K562 (cell line): Measurements from ENCODE around the gene BNC2. TPM values are rescaled to one million over a fixed set of nuclear protein-coding genes. Genes with fewer than 3 reads are reported as not detected.

Source experiments
- ATAC-seq: fragments of 200-7000 bp; cut with Tn5 transposase; 3 replicates; pipeline ENCODE4 v1.9.1; 2020; ENCODE audit warnings: moderate library complexity
- BruUV-seq: library from RNA; stranded (reverse); fragments of 400-500 nt; replicated peaks from 2 replicates; lab custom pipeline; 2021; lab: Mats Ljungman, UMichigan
- CTCF ChIA-PET: fragments of 300-600 bp; formaldehyde crosslinking; extraction: SDS; loops from one replicate; lab custom pipeline; 2021; ENCODE audit warnings: low intra/inter-chr PET ratio; lab: Yijun Ruan, JAX
- POLR2A ChIA-PET: fragments of 300-600, 350-650 bp; sonication (Branson Sonifier 250); formaldehyde crosslinking; extraction: SDS; loops from one replicate; lab custom pipeline; 2021; ENCODE audit warnings: antibody characterized with exemption, inconsistent platforms; lab: Yijun Ruan, JAX
- DNase-seq, 4 experiments: peaks; one replicate each; pipeline versions ENCODE4 v3.0.0 to v3.0.0-alpha.2; 2011 to 2018; ENCODE audit warnings: low spot score in 3 of 4, mixed read lengths in 3 of 4; ENCODE audit errors: extremely low read depth in 1 of 4
- FAIRE-seq: peaks from 2 replicates; lab custom pipeline; 2011; peaks lifted over from hg19 to GRCh38; lab: Jason Lieb, UNC
- H2AFZ ChIP-seq: 2 replicates; pipeline ENCODE4 v1.6.0; 2011; ENCODE audit warnings: low read depth, low read length, control low read depth, inconsistent platforms
- H3K27ac ChIP-seq: fragments of 200-600 bp; 3 replicates; pipeline ENCODE4 v1.8.0; 2011; ENCODE audit warnings: low read depth, mild to moderate bottlenecking, control low read depth, inconsistent platforms, low read length, moderate library complexity, mixed read lengths; ENCODE audit errors: extremely low read depth
- H3K27me3 ChIP-seq, 2 experiments: fragments of 300-600 bp in 1 of 2; 2 replicates in 1 of 2; 3 replicates in 1 of 2; pipeline versions ENCODE4 v1.6.0 to v1.8.0; 2011; ENCODE audit warnings: inconsistent platforms in 2 of 2, low read length in 2 of 2, mild to moderate bottlenecking in 1 of 2, mixed read lengths in 1 of 2, moderate library complexity in 1 of 2; ENCODE audit not compliant: control insufficient read depth in 2 of 2, insufficient read depth in 2 of 2
- H3K36me3 ChIP-seq: fragments of 300-600 bp; 3 replicates; pipeline ENCODE4 v1.8.0; 2011; ENCODE audit warnings: mild to moderate bottlenecking, low read length, inconsistent platforms; ENCODE audit not compliant: control insufficient read depth, insufficient read depth
- H3K4me1 ChIP-seq, 2 experiments: fragments of 200-600 bp in 1 of 2; replicated peaks in 1 of 2; 2 replicates in 1 of 2; 3 replicates in 1 of 2; pipeline versions ENCODE4 v1.5.1 to v1.8.0; 2011; ENCODE audit warnings: inconsistent platforms in 2 of 2, low read length in 2 of 2, mild to moderate bottlenecking in 1 of 2, mixed read lengths in 1 of 2, moderate library complexity in 1 of 2; ENCODE audit not compliant: control insufficient read depth in 2 of 2, insufficient read depth in 2 of 2
- H3K4me2 ChIP-seq: 2 replicates; pipeline ENCODE4 v1.6.1; 2011; ENCODE audit warnings: low read length, control low read depth, inconsistent platforms, mixed read lengths; ENCODE audit not compliant: insufficient read depth
- H3K4me3 ChIP-seq: fragments of 200-600 bp; sonication (generic), shearing (Covaris generic); 2 replicates; pipeline ENCODE4 v1.5.1; 2016; ENCODE audit warnings: control low read depth, inconsistent platforms
- H3K79me2 ChIP-seq: fragments of 200-600 bp; 3 replicates; pipeline ENCODE4 v1.8.0; 2011; ENCODE audit warnings: low read length, inconsistent platforms; ENCODE audit not compliant: control insufficient read depth, insufficient read depth
- H3K9ac ChIP-seq, 2 experiments: 2 replicates each; pipeline versions ENCODE4 v1.6.0 to v1.6.1; 2011; ENCODE audit warnings: low read depth in 2 of 2, low read length in 2 of 2, control low read depth in 1 of 2, inconsistent platforms in 1 of 2, mild to moderate bottlenecking in 1 of 2, mixed read lengths in 1 of 2; ENCODE audit not compliant: insufficient read depth in 1 of 2
- H3K9me1 ChIP-seq: one replicate; pipeline ENCODE4 v1.6.0; 2011; ENCODE audit warnings: inconsistent platforms, mild to moderate bottlenecking, low read length, moderate library complexity; ENCODE audit not compliant: control insufficient read depth, insufficient read depth
- H3K9me3 ChIP-seq: replicated peaks from 2 replicates; pipeline ENCODE4 v1.5.1; 2011; ENCODE audit warnings: low read depth, low read length, inconsistent platforms; ENCODE audit not compliant: control insufficient read depth, insufficient read depth
- H4K20me1 ChIP-seq: replicated peaks from 2 replicates; pipeline ENCODE4 v1.6.1; 2011; ENCODE audit warnings: low read length, inconsistent platforms, mixed read lengths; ENCODE audit not compliant: control insufficient read depth, insufficient read depth
- DPF2 ChIP-seq: fragments of 450-650 bp; IDR thresholded peaks from 2 replicates; pipeline ENCODE4 v1.6.1; 2016
- EP300 ChIP-seq: IDR thresholded peaks from 2 replicates; pipeline ENCODE4 v1.6.1; 2012; ENCODE audit warnings: low read length, improper control_type of control experiment
- HIVEP1 ChIP-seq: fragments of 250-450 bp; sonication (Bioruptor Pico); IDR thresholded peaks from 2 replicates; pipeline ENCODE4 v1.4.0; 2020; ENCODE audit warnings: mild to moderate bottlenecking
- KAT2B ChIP-seq: IDR thresholded peaks from one replicate; pipeline ENCODE4 v1.6.1; 2012; ENCODE audit warnings: low read depth, mild to moderate bottlenecking, control low read depth, inconsistent platforms, low read length, moderate library complexity
- NFRKB ChIP-seq: fragments of 450-650 bp; IDR thresholded peaks from 2 replicates; pipeline ENCODE4 v1.6.1; 2016; ENCODE audit warnings: low read depth
- ZC3H8 ChIP-seq: fragments of 450-650 bp; IDR thresholded peaks from 2 replicates; pipeline ENCODE4 v1.6.1; 2017
- ZFP30 ChIP-seq: fragments of 250-450 bp; sonication (Bioruptor Pico); IDR thresholded peaks from 2 replicates; pipeline ENCODE4 v1.8.0; 2022; ENCODE audit warnings: moderate library complexity, mild to moderate bottlenecking, inconsistent platforms, borderline replicate concordance
- ZNF41 ChIP-seq: fragments of 250-450 bp; sonication (Bioruptor Pico); conservative IDR thresholded peaks from 2 replicates; pipeline ENCODE4 v1.4.0; 2020; ENCODE audit warnings: mild to moderate bottlenecking
- ZNF785 ChIP-seq: fragments of 250-450 bp; sonication (Bioruptor Pico); IDR thresholded peaks from 2 replicates; pipeline ENCODE4 v1.4.0; 2020; ENCODE audit warnings: mild to moderate bottlenecking
- WGBS: fragments of 100-300 bp; shearing (Covaris generic); methylation state at CpG from one replicate; pipeline ENCODE4 v1.1.6; 2016; ENCODE audit warnings: low coverage, mixed read lengths; ENCODE audit not compliant: insufficient coverage; ENCODE audit errors: missing lambda C conversion rate; 5-methylcytosine and 5-hydroxymethylcytosine counted together
- in situ Hi-C: fragments of 300-500 bp; cut with MboI; formaldehyde crosslinking; loops from 4 replicates; pipeline ENCODE4 v1.15.0; 2018; ENCODE audit warnings: inconsistent platforms, mixed read lengths
- intact Hi-C: fragments of 100-400 bp; cut with micrococcal nuclease; formaldehyde crosslinking; loops from 2 replicates; pipeline ENCODE4 v1.14.2; 2022
- polyA plus RNA-seq, 8 experiments: library from polyadenylated mRNA; depleted of rRNA in 4 of 8; stranded (reverse) in 5 of 8; unstranded in 3 of 8; fragments of >200 nt; fragmentation: Nextera tagmentation in 2 of 8; fragmentation: Illumina TruSeq in 1 of 8; extraction: Ambion mirVana in 2 of 8; extraction: Trizol in 1 of 8; gene quantifications; 2 replicates each; pipeline versions ENCODE4 v1.2.1 to v1.2.3, GENCODE V29; 2011 to 2014; ENCODE audit warnings: inconsistent platforms in 1 of 8, missing spikeins in 1 of 8
- total RNA-seq, 7 experiments: library from RNA; depleted of rRNA in 6 of 7; stranded (reverse); fragments of >200 nt in 6 of 7; fragmentation: Illumina TruSeq in 2 of 7; extraction: Trizol in 2 of 7; gene quantifications; 2 replicates each; pipeline versions ENCODE4 v1.2.1 to v1.2.3, GENCODE V29; 2011 to 2021; ENCODE audit warnings: low replicate concordance in 1 of 7
- TF ChIP-seq, protein P1 (sequence below), 2 experiments: fragments of 450-650 bp in 1 of 2; sonication (generic) in 1 of 2; formaldehyde crosslinking in 1 of 2; IDR thresholded peaks in 1 of 2; conservative IDR thresholded peaks in 1 of 2; 2 replicates each; pipeline versions ENCODE4 v1.6.1 to v1.8.1; 2016 to 2023; ENCODE audit warnings: mild to moderate bottlenecking in 2 of 2, moderate library complexity in 2 of 2, inconsistent platforms in 1 of 2, missing genetic modification reagents in 1 of 2
- TF ChIP-seq, protein P2 (sequence below), 2 experiments: fragments of 150-350 bp in 1 of 2; IDR thresholded peaks; 2 replicates each; pipeline ENCODE4 v1.6.1; 2012 to 2016; ENCODE audit warnings: low read depth in 2 of 2, low read length in 2 of 2, mild to moderate bottlenecking in 1 of 2, moderate library complexity in 1 of 2
- TF ChIP-seq, protein P3 (sequence below), 3 experiments: fragments of 200-800 bp in 1 of 3; sonication (Bioruptor generic) in 1 of 3; sonication (generic) in 1 of 3; formaldehyde crosslinking in 1 of 3; IDR thresholded peaks; 2 replicates each; pipeline versions ENCODE4 v1.6.1 to v1.8.0; 2016 to 2022; ENCODE audit warnings: mild to moderate bottlenecking in 2 of 3, missing compliant biosample characterization in 2 of 3, missing genetic modification characterization in 2 of 3, missing genetic modification reagents in 1 of 3
- TF ChIP-seq, protein P4 (sequence below): fragments of 450-650 bp; formaldehyde crosslinking; IDR thresholded peaks from 2 replicates; pipeline ENCODE4 v1.4.0; 2020; ENCODE audit warnings: mild to moderate bottlenecking, moderate library complexity

The BNC2 gene
- total and polyA plus RNA-seq, 9 of the 15 experiments (the other 6 are each of a cell fraction or from before 2014, with no cell fraction given), result not detected

DNA sequence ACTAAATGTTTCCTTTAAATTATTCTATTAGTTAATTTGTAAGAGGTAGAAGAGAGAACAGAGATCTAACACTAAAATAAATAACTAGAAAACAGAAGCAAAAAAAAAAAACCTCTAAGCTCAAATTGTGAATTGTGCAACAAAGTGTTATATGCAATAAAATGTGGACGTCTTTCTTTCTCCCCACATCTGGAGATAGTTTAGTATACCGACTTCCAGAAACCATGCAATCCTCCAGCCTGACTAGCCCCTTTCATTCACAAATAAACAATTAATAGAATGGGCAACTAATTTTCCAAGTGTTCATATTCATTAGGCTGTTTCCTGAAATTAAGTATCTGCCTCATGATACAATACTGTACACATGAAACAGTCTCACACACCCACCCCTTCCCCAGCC, 258.5 kb downstream of the BNC2 start:
- CTCF ChIA-PET, result no interaction called here
- 5% methylated on average over 2 of the region's 2 CpGs for WGBS
- H3K36me3 ChIP-seq, result no peaks in the 10 kb centered on the region
- H3K4me1 ChIP-seq, result no peaks in the 10 kb centered on the region
- H3K27ac ChIP-seq, result no peak overlapping the region
- H3K9me1 ChIP-seq, result no peaks in the 10 kb centered on the region
- no peaks in the 10 kb centered on the region for H3K79me2 ChIP-seq
- POLR2A ChIA-PET, result no interaction called here
- H3K4me2 ChIP-seq, result no peak overlapping the region
- ATAC-seq, result no peak
- intact Hi-C loops, result no loop called here
- no peaks in the 10 kb centered on the region for H3K27me3 ChIP-seq
- no peaks in the 10 kb centered on the region for H3K9me3 ChIP-seq
- BruUV-seq, result no TSS peak
- H3K9ac ChIP-seq, result no peak overlapping the region
- H3K4me3 ChIP-seq, result no peak overlapping the region
- no peak overlapping the region for H2AFZ ChIP-seq
- TF ChIP-seq, protein P1, sequence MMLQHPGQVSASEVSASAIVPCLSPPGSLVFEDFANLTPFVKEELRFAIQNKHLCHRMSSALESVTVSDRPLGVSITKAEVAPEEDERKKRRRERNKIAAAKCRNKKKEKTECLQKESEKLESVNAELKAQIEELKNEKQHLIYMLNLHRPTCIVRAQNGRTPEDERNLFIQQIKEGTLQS (IDR thresholded peaks at IDR 0.05), result no peak
- TF ChIP-seq, protein P1 (CRISPR knock-in tag; conservative IDR thresholded peaks at IDR 0.05), result no peak
- TF ChIP-seq HIVEP1 (CRISPR knock-in tag), result no peak
- no peak for TF ChIP-seq ZC3H8
- no peak for TF ChIP-seq ZNF785 (CRISPR knock-in tag)
- no peak for TF ChIP-seq NFRKB
- TF ChIP-seq, protein P2, sequence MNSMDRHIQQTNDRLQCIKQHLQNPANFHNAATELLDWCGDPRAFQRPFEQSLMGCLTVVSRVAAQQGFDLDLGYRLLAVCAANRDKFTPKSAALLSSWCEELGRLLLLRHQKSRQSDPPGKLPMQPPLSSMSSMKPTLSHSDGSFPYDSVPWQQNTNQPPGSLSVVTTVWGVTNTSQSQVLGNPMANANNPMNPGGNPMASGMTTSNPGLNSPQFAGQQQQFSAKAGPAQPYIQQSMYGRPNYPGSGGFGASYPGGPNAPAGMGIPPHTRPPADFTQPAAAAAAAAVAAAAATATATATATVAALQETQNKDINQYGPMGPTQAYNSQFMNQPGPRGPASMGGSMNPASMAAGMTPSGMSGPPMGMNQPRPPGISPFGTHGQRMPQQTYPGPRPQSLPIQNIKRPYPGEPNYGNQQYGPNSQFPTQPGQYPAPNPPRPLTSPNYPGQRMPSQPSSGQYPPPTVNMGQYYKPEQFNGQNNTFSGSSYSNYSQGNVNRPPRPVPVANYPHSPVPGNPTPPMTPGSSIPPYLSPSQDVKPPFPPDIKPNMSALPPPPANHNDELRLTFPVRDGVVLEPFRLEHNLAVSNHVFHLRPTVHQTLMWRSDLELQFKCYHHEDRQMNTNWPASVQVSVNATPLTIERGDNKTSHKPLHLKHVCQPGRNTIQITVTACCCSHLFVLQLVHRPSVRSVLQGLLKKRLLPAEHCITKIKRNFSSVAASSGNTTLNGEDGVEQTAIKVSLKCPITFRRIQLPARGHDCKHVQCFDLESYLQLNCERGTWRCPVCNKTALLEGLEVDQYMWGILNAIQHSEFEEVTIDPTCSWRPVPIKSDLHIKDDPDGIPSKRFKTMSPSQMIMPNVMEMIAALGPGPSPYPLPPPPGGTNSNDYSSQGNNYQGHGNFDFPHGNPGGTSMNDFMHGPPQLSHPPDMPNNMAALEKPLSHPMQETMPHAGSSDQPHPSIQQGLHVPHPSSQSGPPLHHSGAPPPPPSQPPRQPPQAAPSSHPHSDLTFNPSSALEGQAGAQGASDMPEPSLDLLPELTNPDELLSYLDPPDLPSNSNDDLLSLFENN (IDR thresholded peaks at IDR 0.05; ENCODE audit: low read depth in 2 of 2, low read length in 2 of 2), result no peak
- TF ChIP-seq, protein P3, sequence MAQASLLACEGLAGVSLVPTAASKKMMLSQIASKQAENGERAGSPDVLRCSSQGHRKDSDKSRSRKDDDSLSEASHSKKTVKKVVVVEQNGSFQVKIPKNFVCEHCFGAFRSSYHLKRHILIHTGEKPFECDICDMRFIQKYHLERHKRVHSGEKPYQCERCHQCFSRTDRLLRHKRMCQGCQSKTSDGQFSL (CRISPR knock-in tag; IDR thresholded peaks at IDR 0.05), result no peak
- TF ChIP-seq, protein P3 (tag; IDR thresholded peaks at IDR 0.05), result no peak
- no peak for TF ChIP-seq ZFP30 (CRISPR knock-in tag)
- no peak for TF ChIP-seq ZNF41 (CRISPR knock-in tag)
- TF ChIP-seq, protein P4, sequence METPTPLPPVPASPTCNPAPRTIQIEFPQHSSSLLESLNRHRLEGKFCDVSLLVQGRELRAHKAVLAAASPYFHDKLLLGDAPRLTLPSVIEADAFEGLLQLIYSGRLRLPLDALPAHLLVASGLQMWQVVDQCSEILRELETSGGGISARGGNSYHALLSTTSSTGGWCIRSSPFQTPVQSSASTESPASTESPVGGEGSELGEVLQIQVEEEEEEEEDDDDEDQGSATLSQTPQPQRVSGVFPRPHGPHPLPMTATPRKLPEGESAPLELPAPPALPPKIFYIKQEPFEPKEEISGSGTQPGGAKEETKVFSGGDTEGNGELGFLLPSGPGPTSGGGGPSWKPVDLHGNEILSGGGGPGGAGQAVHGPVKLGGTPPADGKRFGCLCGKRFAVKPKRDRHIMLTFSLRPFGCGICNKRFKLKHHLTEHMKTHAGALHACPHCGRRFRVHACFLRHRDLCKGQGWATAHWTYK (CRISPR knock-in tag), result no peak
- TF ChIP-seq DPF2, result no peak
- TF ChIP-seq EP300, result no peak
- TF ChIP-seq KAT2B, result no peak
- TF ChIP-seq, all 486 proteins: peak for 0
- DNase-seq, result no peak
- FAIRE-seq, result no peak
- in situ Hi-C loops, result no loop called here
- H4K20me1 ChIP-seq, result no peaks in the 10 kb centered on the region
